DMS153 treated with DMSO at 0.1 percent for 48 hours (cell line): ENCODE measurements around the gene CIBAR2.
"Not testable (repeated sequence)": the region's sequence is repeated elsewhere in the genome, so short reads cannot be mapped to it uniquely, and the experiment has no call there.

Experiments
- DNase-seq: peaks from one replicate; lab custom pipeline; 2025; ENCODE audit not compliant: unreplicated experiment; lab: John Stamatoyannopoulos, UW

CIBAR2 gene

GRCh38 chr16:85064186-85064585, 48.1 kb downstream of the CIBAR2 start:
- DNase-seq, result no peak

GRCh38 chr16:85062845-85063244, 49.4 kb downstream of the CIBAR2 start:
- DNase-seq, result no peak

- no peak for DNase-seq
Measured at GRCh38 chr16:85062323-85062722, 49.9 kb downstream of the CIBAR2 start.

DNA sequence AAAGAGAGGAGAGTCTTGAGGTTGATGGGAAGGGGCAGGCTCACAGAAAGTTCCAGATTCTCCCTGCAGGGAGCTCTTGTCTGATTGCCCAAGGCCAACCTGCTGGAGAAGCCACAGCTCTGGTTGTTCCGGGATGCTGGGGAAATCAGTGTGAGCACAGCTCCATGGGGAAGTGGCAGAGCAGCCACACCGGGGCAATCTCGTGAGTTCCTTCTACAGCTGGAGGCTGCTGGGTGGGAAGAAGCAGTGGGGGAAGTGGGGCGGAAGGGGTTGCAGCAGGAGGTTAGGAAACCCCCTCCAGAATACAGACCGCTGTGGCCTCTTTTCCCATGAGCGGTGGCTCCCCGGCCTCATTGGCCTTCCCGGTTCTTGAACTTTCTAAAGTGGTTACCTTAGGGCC, 50.7 kb downstream of the CIBAR2 start:
- no peak for DNase-seq

DNA sequence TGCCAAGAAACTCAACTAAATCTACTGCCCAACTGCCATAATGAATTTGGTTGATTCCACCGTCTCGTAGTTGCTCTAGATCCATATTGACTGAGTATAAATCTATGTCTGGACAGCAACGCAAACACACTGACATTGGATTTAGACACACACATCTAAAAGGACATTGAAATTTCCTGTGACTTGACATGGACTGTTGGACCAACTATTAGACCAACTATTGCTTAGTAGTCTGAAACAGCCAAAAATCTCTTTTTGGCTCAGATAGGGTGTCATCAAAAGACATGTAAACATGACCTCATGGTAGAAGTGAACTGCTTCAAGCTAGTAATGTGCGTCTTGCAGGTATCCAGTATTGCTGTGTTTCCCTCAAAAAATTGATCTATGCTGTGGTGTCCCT, 53.4 kb downstream of the CIBAR2 start:
- DNase-seq, result no peak

DNA sequence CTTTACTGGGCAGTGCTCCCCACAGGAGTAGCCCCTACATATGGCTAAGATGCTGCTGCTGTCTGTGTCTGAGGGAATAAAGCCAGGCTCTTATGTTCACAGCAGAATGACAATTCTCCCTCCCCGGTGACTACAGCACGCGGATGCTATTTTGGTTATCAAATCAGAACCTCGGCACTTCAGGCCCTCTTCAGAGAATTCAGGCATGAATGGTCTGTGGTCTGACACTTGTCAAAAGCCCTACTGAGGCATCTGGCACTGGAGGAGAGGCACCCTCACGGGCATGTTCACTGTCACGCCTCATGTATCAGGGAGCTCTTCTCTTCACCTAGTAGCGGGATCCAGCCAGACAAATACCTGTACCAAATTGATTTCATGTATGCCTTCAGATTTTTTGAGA, 54.3 kb downstream of the CIBAR2 start:
- no peak for DNase-seq

DNA sequence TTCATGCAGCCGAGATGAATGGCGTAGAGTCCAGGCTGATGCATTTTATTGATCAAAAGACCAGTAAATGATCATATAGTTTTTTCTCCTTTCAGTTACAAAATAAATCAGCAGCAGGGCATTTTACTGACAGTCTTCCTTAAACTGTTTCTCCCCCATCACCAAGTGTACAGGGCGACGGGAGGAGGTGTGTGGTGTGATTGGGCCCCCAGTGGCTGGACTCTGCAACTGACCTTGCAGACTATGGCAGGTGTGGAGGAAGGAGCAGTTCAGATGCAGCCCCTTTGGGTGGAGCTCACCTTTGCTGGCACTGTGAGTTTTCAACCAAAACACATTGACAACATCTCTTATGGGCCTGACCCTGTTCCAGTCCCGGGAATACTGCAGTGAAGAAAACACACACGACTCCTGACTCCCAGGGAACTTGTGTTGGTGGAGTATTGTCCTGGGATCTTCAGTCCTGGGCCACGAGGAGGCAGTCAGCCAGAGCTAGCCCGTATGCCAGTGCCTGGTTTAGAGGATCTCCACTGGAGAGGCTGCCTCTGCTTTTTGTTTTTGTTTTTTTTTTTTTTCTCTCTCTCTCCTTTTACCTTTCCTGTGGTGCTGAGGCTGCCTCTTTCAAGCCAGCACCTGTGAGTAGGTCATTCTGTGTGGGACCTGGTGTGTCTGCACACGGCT, 54.9 kb downstream of the CIBAR2 start:
- no peak for DNase-seq

GRCh38 chr16:85056211-85056748, 56.0 kb downstream of the CIBAR2 start:
- DNase-seq, result no peak

GRCh38 chr16:85055493-85056210, 56.6 kb downstream of the CIBAR2 start:
- DNase-seq, result no peak

- no peak for DNase-seq
Measured at GRCh38 chr16:85054948-85055492, 57.3 kb downstream of the CIBAR2 start.

DNA sequence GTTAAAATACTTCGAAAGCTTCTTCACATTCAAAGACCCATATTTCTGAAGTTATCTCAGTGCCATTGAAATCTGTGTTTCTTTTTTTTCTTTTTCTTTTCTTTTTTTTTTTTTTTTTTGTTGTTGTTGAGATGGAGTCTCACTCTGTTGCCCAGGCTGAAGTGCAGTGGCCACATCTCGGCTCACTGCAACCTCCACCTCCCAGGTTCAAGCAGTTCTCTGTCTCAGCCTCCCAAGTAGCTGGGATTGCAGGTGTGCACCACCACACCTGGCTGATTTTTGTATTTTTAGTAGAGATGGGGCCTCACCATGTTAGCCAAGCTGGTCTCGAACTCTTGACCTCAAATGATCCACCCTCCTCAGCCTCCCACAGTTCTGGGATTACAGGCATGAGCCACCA, 58.0 kb downstream of the CIBAR2 start:
- DNase-seq, result not testable (repeated sequence)

DNA sequence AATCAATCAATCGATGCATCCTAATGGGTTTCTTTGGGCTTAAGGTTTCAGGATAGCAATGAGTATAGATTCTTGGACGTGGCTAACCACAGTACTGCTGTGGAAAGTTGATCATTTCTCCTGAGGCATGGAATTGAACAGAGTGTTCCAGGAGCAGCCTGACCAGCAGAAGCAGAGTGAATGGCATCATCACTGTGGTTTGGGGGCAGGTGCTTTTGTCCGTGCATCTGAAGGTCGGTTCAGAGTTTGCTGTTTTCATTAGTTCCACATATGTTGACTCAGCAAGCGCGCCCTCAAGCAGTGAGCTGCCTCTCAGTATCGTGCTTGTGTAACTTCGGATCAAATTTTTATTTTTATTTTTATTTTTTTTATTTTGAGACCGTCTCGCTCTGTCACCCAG, 59.7 kb downstream of the CIBAR2 start:
- no peak for DNase-seq

GRCh38 chr16:85051683-85052082, 60.6 kb downstream of the CIBAR2 start:
- DNase-seq, result no peak

GRCh38 chr16:85051067-85051581, 61.1 kb downstream of the CIBAR2 start:
- no peak for DNase-seq

GRCh38 chr16:85049706-85050305, 62.5 kb downstream of the CIBAR2 start:
- no peak for DNase-seq

- no peak for DNase-seq
Measured at GRCh38 chr16:85048921-85049562, 63.2 kb downstream of the CIBAR2 start.
